OCI-LY3 (cell line): ENCODE data around the gene IL1RL2.

Experiments
- H2AFZ ChIP-seq: fragments of 200-600, 300-600 bp; shearing (Covaris generic); 2 replicates; pipeline ENCODE4 v1.6.0; 2014; ENCODE audit warnings: antibody characterized with exemption, low read depth, low read length
- H3K27ac ChIP-seq: fragments of 200-600, 300-600 bp; sonication (generic); 2 replicates; pipeline ENCODE4 v1.5.1; 2014; ENCODE audit warnings: mild to moderate bottlenecking, low read length, moderate library complexity, mixed read lengths
- H3K27me3 ChIP-seq: fragments of 200-600, 300-600 bp; sonication (generic); 2 replicates; pipeline ENCODE4 v1.6.1; 2014; ENCODE audit warnings: low read depth, low read length, mixed read lengths
- H3K36me3 ChIP-seq: fragments of 200-600, 300-600 bp; sonication (generic); replicated peaks from 2 replicates; pipeline ENCODE3; 2014; ENCODE audit warnings: low read depth, low read length, mixed read lengths
- H3K4me1 ChIP-seq: fragments of 300-600, 200-600 bp; sonication (generic); 2 replicates; pipeline ENCODE4 v1.6.1; 2014; ENCODE audit warnings: low read length, mixed read lengths
- H3K4me2 ChIP-seq: fragments of 200-600, 300-600 bp; sonication (generic); 2 replicates; pipeline ENCODE4 v1.6.1; 2014; ENCODE audit warnings: low read length, mixed read lengths
- H3K4me3 ChIP-seq: fragments of 300-600, 200-600 bp; sonication (generic); 2 replicates; pipeline ENCODE4 v1.5.1; 2014; ENCODE audit warnings: antibody characterized with exemption, mild to moderate bottlenecking, low read length, moderate library complexity
- H3K79me2 ChIP-seq: fragments of 300-600, 200-600 bp; shearing (Covaris generic); 2 replicates; pipeline ENCODE4 v1.6.1; 2014; ENCODE audit warnings: mild to moderate bottlenecking, low read length, mixed read lengths
- H3K9ac ChIP-seq: fragments of 300-600, 200-600 bp; shearing (Covaris generic); 2 replicates; pipeline ENCODE4 v1.6.0; 2014; ENCODE audit warnings: mild to moderate bottlenecking, low read length, moderate library complexity
- H3K9me3 ChIP-seq: fragments of 200-600, 300-600 bp; shearing (Covaris generic); 2 replicates; pipeline ENCODE4 v1.6.1; 2014; ENCODE audit warnings: low read length, mixed read lengths; ENCODE audit not compliant: insufficient read depth
- H4K20me1 ChIP-seq: fragments of 200-600, 300-600 bp; sonication (generic); 2 replicates; pipeline ENCODE4 v1.6.1; 2016; ENCODE audit warnings: low read length, mixed read lengths; ENCODE audit not compliant: insufficient read depth
- EZH2phosphoT487 ChIP-seq: fragments of 200-600 bp; shearing (Covaris generic); IDR thresholded peaks from 2 replicates; pipeline ENCODE4 v1.6.1; 2018; ENCODE audit warnings: antibody characterized with exemption, mixed run types, low read depth
- TF ChIP-seq, protein P1 (sequence below): fragments of 200-600, 300-600 bp; sonication (generic); IDR thresholded peaks from 2 replicates; pipeline ENCODE4 v1.5.1; 2014; ENCODE audit warnings: antibody characterized with exemption, low read length, low read depth

The IL1RL2 gene

DNA sequence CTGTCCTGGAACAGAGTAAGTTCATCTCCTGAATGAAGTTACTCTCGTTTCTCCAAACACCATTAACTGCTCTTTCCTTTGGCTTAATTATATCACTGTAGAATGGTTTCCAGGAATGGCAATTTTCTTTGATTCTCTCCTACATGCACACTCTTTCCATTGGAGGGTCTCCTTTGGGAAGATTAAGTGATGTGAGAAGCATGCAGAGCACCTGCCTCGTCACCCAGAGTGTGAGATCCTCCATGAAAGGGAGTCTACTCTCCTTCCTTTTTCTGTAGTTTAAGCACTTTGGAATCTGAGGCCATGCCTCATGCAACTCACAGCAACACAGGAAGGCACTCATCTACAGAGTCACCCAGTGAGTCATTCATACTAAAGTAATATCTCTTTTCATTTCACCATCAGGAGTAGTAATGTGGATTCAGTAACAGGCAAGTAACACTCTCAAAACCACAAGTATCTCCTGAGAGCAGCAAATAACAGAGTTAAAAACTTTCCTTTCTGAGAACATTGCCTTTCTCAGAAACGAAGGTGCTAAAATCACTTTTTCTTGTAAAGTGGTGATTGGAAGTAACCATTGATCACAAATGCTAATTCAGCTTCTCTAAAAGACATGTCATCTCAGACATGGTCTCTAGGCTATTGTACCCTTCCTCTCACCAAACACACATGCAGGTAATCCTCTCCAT lies 71.7 kb downstream of the IL1RL2 start:
- peaks cover 7% of the 10 kb centered on the region for H3K4me1 ChIP-seq
- H3K4me2 ChIP-seq, result no peak overlapping the region
- no peaks in the 10 kb centered on the region for H3K27me3 ChIP-seq
- H3K4me3 ChIP-seq, result no peak overlapping the region
- no peaks in the 10 kb centered on the region for H3K9me3 ChIP-seq
- no peak overlapping the region for H3K27ac ChIP-seq
- no peak overlapping the region for H2AFZ ChIP-seq
- no peak overlapping the region for H3K9ac ChIP-seq
- no peaks in the 10 kb centered on the region for H4K20me1 ChIP-seq
- H3K79me2 ChIP-seq, result no peaks in the 10 kb centered on the region
- TF ChIP-seq, protein P1, sequence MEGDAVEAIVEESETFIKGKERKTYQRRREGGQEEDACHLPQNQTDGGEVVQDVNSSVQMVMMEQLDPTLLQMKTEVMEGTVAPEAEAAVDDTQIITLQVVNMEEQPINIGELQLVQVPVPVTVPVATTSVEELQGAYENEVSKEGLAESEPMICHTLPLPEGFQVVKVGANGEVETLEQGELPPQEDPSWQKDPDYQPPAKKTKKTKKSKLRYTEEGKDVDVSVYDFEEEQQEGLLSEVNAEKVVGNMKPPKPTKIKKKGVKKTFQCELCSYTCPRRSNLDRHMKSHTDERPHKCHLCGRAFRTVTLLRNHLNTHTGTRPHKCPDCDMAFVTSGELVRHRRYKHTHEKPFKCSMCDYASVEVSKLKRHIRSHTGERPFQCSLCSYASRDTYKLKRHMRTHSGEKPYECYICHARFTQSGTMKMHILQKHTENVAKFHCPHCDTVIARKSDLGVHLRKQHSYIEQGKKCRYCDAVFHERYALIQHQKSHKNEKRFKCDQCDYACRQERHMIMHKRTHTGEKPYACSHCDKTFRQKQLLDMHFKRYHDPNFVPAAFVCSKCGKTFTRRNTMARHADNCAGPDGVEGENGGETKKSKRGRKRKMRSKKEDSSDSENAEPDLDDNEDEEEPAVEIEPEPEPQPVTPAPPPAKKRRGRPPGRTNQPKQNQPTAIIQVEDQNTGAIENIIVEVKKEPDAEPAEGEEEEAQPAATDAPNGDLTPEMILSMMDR, result no peak
- no peak for TF ChIP-seq EZH2phosphoT487
- H3K36me3 ChIP-seq, result no peaks in the 10 kb centered on the region

DNA sequence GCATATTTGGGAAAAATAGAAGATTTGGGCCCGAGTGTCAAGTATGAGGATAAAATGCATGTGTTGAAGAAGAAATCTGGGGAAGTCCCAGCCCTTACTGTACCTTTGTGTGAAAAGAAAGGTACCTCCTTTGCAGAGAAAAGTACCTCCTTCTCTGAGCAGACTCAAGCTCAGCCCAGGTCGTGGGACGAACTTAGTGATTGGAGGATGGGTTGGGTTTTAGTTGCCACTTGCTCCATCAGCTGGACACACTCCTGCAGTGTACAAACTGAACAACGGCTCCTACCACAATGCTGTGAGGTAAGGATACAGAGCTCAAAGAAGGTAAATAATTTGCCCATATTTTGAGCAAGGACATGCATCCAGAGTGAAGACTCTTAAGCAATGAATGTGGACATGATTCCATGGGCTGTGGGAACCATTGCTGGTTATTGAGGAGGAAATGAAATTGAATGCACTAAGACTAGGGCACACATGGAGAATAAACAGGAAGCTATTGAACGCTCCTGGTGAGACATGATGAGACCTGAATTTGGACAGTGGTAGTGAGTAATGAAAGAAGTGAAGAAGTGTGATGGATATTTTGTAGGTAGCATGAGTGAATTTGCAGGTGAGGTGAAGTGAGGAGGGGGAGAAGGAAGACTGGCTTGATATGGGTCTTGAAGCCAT lies 74.8 kb downstream of the IL1RL2 start:
- Histone ChIP-seq H3K79me2 (no peaks in the 10 kb centered on the region), H3K9me3 (no peaks in the 10 kb centered on the region), H3K4me1 (0 out of 2 replicates have a peak, but pooled peaks cover 2% of the 10 kb centered on the region), H3K4me2 (no peak overlapping the region), H3K27ac (no peak overlapping the region), H4K20me1 (no peaks in the 10 kb centered on the region), H3K4me3 (no peak overlapping the region), H2AFZ (no peak overlapping the region), H3K9ac (no peak overlapping the region), H3K27me3 (no peaks in the 10 kb centered on the region), H3K36me3 (no peaks in the 10 kb centered on the region)
- TF ChIP-seq, protein P1, result no peak
- no peak for TF ChIP-seq EZH2phosphoT487

DNA sequence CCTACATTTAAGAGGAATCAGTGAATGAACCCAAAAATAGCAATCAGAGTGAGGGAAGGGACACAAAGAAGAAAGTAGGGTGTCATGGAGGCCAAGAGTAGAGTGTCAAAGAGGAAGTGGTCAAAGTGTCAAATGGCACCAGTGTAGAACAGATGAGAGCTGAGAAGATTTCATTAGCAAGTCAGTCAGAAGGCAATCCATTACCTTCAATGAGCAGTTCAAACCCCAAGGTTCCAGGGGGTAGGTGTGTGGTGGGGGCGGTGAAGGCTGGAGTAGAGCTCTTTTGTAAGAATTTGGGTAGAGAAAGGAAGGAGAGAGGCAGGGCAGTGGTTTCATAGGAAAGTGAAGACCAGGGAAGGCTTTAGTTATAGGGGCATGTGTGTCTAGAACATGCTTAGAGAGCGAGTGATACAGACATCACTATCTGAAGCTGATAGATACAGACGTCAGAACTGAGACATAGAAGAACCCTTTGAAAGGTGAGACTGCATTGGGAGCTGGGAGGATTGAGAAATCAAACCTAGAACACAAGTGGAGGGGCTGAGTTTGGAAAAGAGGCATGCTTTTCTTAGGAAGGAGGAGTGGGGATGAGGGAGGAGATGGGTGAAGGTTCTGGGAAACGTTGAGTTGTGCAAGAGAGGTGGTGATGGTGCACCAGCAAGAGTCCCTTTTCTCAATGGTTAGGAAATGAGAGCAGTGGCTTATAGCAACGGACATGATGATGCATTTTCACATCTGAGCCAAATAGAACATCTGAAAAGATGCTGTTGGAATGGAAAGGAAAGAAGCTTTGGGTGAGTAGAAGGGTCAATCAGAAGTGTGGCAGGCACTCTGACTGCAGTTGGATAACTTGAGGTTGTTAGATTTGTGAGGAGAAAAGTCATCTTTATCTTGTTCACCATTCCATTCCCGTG lies 75.7 kb downstream of the IL1RL2 start:
- Histone ChIP-seq H3K4me2 (no peak overlapping the region), H3K4me1 (no peaks in the 10 kb centered on the region), H3K9ac (no peak overlapping the region), H4K20me1 (no peaks in the 10 kb centered on the region), H3K4me3 (no peak overlapping the region), H3K27ac (no peak overlapping the region), H3K27me3 (no peaks in the 10 kb centered on the region), H3K36me3 (no peaks in the 10 kb centered on the region), H2AFZ (no peak overlapping the region), H3K9me3 (no peaks in the 10 kb centered on the region), H3K79me2 (no peaks in the 10 kb centered on the region)
- TF ChIP-seq EZH2phosphoT487, result no peak
- TF ChIP-seq, protein P1, result no peak

DNA sequence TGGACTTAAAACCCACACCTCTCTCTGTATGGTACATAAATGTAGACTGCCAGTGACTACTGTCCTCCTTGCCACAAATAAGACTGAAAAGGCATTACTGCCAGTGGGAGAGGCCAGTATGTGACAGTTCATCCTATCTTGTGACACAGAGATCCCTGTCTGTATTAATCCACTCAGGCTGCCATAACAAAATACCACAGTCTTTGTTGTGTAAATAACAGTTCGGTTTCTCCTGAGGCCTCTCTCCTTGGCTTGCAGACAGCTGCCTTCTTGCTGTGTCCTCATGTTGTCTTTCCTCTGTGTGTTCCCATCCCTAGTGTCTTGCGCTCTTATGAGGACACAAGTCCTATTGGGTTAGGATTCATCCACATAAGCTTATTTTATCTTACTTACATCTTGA lies 78.1 kb downstream of the IL1RL2 start:
- no peaks in the 10 kb centered on the region for H3K36me3 ChIP-seq
- no peak overlapping the region for H2AFZ ChIP-seq
- H3K4me2 ChIP-seq, result no peak overlapping the region
- H3K79me2 ChIP-seq, result no peaks in the 10 kb centered on the region
- H3K27ac ChIP-seq, result no peak overlapping the region
- H3K9me3 ChIP-seq, result no peaks in the 10 kb centered on the region
- H3K9ac ChIP-seq, result no peak overlapping the region
- H4K20me1 ChIP-seq, result no peaks in the 10 kb centered on the region
- peaks cover 7% of the 10 kb centered on the region; the same call in 1 of the 2 replicates for H3K4me1 ChIP-seq
- 0 out of 2 replicates have a peak, but pooled peaks cover 1% of the 10 kb centered on the region for H3K27me3 ChIP-seq
- no peak for TF ChIP-seq EZH2phosphoT487
- TF ChIP-seq, protein P1, result no peak
- H3K4me3 ChIP-seq, result no peak overlapping the region
